Measurements from ENCODE around the gene HMGA1. TPM values are rescaled to one million over a fixed set of nuclear protein-coding genes. Genes with fewer than 3 reads are reported as not detected.

Gene HMGA1
- total and polyA plus RNA-seq, 2 of the 13 experiments (the other 11 are each of a cell fraction or from before 2014, with no cell fraction given), result 117 to 145 TPM

DNA sequence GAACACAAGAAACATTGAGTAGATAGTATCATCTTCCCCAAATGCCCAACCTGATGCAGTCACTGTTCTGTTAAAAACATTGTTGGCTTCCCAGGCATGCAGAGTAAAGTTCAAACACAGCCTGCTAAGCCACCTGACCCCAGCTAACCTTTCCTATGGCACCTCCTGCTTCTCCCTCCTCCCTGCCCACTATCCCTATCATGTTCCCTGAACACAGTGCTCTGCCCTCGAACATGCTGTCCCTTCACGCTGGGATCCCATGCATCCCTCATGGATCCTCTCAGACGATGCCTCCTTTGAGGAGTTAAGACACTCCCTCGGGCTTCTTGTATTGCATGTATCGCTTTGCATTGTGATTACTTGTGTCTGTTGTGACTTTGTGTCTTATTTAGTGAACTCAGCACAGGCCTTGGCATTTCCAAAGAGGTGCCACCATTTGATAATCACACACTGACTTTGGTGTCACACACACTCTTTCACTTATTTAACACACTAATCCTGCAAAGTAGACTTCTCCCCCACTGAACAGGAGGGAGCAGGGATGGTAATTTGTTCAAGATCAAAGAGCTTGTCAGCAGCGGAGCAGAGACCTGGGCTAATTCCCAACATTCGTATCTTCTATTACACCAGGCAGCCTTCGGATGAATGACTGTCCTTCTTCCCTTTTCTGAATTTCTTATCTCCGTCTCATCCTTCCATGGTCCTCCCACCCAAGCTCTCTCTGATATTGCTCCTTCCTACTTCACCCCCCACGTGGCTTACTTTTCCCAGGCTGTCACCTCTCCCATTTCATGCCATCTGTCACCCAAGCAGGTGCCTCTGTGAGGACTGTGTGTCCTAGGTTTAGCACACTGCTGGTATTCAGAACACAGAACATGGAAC lies 40.4 kb downstream of the HMGA1 start (continued):
- TF ChIP-seq, protein P1, sequence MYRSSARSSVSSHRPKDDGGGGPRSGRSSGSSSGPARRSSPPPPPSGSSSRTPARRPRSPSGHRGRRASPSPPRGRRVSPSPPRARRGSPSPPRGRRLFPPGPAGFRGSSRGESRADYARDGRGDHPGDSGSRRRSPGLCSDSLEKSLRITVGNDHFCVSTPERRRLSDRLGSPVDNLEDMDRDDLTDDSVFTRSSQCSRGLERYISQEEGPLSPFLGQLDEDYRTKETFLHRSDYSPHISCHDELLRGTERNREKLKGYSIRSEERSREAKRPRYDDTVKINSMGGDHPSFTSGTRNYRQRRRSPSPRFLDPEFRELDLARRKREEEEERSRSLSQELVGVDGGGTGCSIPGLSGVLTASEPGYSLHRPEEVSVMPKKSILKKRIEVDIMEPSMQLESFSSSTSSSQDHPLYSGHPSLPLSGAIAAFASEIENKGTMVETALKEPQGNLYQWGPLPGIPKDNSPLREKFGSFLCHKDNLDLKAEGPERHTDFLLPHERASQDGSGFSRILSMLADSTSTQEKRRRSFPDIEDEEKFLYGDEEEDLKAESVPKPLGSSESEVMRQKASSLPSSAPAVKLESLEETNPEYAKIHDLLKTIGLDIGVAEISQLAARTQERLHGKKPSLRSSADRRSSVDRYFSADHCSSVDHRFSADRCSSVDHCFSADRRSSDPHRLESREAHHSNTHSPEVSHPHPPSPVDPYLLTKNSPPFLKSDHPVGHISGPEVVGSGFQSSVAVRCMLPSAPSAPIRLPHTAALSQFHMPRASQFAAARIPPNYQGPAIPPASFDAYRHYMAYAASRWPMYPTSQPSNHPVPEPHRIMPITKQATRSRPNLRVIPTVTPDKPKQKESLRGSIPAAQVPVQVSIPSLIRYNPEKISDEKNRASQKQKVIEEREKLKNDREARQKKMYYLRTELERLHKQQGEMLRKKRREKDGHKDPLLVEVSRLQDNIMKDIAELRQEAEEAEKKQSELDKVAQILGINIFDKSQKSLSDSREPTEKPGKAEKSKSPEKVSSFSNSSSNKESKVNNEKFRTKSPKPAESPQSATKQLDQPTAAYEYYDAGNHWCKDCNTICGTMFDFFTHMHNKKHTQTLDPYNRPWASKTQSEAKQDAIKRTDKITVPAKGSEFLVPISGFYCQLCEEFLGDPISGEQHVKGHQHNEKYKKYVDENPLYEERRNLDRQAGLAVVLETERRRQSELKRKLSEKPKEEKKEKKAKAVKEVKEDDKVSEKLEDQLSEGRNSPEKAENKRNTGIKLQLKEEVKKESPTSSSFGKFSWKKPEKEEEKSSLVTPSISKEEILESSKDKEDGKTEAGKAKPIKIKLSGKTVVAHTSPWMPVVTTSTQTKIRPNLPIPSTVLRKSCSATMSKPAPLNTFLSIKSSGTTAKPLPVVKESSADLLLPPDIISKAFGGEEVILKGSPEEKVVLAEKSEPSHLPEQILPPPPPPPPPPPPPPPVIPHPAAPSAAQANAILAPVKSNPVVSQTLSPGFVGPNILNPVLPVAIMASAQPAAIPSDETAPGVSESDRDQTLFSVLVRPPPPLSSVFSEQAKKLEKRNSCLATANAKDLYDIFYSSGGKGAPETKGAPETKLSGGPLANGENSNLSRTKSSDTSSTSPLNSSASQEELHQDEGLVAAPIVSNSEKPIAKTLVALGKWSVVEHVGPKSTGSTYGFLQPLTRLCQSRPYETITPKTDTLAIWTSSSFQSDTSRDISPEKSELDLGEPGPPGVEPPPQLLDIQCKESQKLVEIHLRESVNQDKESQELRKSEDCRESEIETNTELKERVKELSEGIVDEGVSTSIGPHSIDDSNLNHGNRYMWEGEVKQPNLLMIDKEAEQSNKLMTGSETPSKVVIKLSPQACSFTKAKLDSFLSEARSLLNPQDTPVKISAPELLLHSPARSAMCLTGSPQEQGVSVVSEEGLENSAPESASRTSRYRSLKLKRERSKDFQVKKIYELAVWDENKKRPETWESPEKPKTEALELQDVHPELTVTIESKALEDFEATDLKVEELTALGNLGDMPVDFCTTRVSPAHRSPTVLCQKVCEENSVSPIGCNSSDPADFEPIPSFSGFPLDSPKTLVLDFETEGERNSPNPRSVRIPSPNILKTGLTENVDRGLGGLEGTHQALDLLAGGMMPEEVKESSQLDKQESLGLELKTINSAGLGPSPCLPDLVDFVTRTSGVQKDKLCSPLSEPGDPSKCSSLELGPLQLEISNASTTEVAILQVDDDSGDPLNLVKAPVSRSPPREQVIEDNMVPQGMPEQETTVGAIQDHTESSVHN (CRISPR knock-in tag; IDR thresholded peaks at IDR 0.05), result no peak
- TF ChIP-seq HOXA3 (CRISPR knock-in tag; IDR thresholded peaks at IDR 0.05) (peak; percentile 43; the same call in 1 of the 2 replicates), ZSCAN9 (CRISPR knock-in tag; IDR thresholded peaks at IDR 0.05; ENCODE audit: borderline replicate concordance) (no peak), ZNF430 (CRISPR knock-in tag; IDR thresholded peaks at IDR 0.05) (no peak), YEATS2 (CRISPR knock-in tag; IDR thresholded peaks at IDR 0.05; ENCODE audit: borderline replicate concordance) (no peak), ZMYM2 (CRISPR knock-in tag; IDR thresholded peaks at IDR 0.05) (no peak), THYN1 (CRISPR knock-in tag; IDR thresholded peaks at IDR 0.05; ENCODE audit: borderline replicate concordance, low read depth) (no peak), THAP11 (CRISPR knock-in tag; IDR thresholded peaks at IDR 0.05) (no peak)
- TF ChIP-seq, protein P2, sequence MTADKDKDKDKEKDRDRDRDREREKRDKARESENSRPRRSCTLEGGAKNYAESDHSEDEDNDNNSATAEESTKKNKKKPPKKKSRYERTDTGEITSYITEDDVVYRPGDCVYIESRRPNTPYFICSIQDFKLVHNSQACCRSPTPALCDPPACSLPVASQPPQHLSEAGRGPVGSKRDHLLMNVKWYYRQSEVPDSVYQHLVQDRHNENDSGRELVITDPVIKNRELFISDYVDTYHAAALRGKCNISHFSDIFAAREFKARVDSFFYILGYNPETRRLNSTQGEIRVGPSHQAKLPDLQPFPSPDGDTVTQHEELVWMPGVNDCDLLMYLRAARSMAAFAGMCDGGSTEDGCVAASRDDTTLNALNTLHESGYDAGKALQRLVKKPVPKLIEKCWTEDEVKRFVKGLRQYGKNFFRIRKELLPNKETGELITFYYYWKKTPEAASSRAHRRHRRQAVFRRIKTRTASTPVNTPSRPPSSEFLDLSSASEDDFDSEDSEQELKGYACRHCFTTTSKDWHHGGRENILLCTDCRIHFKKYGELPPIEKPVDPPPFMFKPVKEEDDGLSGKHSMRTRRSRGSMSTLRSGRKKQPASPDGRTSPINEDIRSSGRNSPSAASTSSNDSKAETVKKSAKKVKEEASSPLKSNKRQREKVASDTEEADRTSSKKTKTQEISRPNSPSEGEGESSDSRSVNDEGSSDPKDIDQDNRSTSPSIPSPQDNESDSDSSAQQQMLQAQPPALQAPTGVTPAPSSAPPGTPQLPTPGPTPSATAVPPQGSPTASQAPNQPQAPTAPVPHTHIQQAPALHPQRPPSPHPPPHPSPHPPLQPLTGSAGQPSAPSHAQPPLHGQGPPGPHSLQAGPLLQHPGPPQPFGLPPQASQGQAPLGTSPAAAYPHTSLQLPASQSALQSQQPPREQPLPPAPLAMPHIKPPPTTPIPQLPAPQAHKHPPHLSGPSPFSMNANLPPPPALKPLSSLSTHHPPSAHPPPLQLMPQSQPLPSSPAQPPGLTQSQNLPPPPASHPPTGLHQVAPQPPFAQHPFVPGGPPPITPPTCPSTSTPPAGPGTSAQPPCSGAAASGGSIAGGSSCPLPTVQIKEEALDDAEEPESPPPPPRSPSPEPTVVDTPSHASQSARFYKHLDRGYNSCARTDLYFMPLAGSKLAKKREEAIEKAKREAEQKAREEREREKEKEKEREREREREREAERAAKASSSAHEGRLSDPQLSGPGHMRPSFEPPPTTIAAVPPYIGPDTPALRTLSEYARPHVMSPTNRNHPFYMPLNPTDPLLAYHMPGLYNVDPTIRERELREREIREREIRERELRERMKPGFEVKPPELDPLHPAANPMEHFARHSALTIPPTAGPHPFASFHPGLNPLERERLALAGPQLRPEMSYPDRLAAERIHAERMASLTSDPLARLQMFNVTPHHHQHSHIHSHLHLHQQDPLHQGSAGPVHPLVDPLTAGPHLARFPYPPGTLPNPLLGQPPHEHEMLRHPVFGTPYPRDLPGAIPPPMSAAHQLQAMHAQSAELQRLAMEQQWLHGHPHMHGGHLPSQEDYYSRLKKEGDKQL (CRISPR knock-in tag; IDR thresholded peaks at IDR 0.05; ENCODE audit: low read depth), result no peak
- TF ChIP-seq, protein P3, sequence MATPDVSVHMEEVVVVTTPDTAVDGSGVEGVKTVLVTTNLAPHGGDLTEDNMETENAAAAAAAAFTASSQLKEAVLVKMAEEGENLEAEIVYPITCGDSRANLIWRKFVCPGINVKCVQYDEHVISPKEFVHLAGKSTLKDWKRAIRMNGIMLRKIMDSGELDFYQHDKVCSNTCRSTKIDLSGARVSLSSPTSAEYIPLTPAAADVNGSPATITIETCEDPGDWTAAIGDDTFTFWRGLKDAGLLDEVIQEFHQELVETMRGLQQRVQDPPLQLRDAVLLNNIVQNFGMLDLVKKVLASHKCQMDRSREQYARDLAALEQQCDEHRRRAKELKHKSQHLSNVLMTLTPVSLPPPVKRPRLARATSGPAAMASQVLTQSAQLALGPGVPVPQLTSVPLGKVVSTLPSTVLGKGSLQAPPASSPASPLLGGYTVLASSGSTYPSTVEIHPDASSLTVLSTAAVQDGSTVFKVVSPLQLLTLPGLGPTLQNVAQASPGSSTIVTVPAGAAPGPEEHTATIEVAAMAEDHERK (CRISPR knock-in tag; IDR thresholded peaks at IDR 0.05; ENCODE audit: low read depth), result no peak
- TF ChIP-seq, protein P4, sequence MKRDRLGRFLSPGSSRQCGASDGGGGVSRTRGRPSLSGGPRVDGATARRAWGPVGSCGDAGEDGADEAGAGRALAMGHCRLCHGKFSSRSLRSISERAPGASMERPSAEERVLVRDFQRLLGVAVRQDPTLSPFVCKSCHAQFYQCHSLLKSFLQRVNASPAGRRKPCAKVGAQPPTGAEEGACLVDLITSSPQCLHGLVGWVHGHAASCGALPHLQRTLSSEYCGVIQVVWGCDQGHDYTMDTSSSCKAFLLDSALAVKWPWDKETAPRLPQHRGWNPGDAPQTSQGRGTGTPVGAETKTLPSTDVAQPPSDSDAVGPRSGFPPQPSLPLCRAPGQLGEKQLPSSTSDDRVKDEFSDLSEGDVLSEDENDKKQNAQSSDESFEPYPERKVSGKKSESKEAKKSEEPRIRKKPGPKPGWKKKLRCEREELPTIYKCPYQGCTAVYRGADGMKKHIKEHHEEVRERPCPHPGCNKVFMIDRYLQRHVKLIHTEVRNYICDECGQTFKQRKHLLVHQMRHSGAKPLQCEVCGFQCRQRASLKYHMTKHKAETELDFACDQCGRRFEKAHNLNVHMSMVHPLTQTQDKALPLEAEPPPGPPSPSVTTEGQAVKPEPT (CRISPR knock-in tag; IDR thresholded peaks at IDR 0.05; ENCODE audit: low read depth), result no peak

Data from HepG2 (cell line).